C4-2B (cell line): ENCODE results near the gene BMP5.
"Not testable (repeated sequence)": the region's sequence is repeated elsewhere in the genome, so short reads cannot be mapped to it uniquely, and the experiment has no call there.

ENCODE experiments used
- H3K27ac ChIP-seq: fragments of 450-650 bp; 2 replicates; pipeline ENCODE4 v1.5.1; 2017
- CTCF ChIP-seq: fragments of 450-650 bp; conservative IDR thresholded peaks from 2 replicates; pipeline ENCODE4 v1.5.1; 2017; ENCODE audit warnings: mild to moderate bottlenecking
- ZFX ChIP-seq: fragments of 450-650 bp; IDR thresholded peaks from 2 replicates; pipeline ENCODE4 v1.6.1; 2017

The BMP5 gene

GRCh38 chr6:55913228-55914195 is 38.1 kb upstream of the BMP5 start:
- no peak for TF ChIP-seq CTCF
- TF ChIP-seq ZFX: no peak
- no peak overlapping the region for H3K27ac ChIP-seq

DNA sequence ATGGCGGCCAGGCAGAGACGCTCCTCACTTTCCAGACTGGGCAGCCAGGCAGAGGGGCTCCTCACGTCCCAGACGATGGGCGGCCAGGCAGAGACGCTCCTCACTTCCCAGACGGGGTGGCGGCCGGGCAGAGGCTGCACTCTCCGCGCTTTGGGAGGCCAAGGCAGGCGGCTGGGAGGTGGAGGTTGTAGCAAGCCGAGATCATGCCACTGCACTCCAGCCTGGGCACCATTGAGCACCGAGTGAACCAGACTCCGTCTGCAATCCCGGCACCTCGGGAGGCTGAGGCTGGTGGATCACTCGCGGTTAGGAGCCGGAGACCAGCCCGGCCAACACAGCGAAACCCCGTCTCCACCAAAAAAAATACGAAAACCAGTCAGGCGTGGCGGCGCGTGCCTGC is 35.1 kb upstream of the BMP5 start:
- H3K27ac ChIP-seq: not testable (repeated sequence)

- not testable (repeated sequence) for H3K27ac ChIP-seq
These were observed 34.5 kb upstream of the BMP5 start for GRCh38 chr6:55909911-55910310.

DNA sequence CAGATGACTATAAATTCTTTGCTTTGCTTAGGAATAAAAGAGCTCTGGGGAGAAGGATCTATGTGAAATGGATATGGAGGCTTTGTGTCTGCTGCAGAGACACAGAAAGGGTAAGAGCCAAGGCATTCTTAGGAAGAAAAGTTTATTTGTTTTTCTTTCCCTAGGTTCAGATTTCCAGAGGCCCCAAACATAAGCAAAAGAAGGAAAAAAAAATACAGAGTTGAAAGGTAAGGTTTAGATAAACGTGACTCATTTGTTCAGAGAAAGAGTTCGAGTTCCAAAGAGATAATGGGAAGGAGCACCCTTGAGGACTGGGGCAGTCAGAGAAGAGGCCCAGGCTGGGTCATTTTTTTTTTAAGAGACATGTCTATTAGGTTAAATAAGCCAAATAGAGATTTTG is 27.4 kb upstream of the BMP5 start:
- no peak for TF ChIP-seq ZFX
- no peak for TF ChIP-seq CTCF
- no peak overlapping the region for H3K27ac ChIP-seq

- no peak overlapping the region for H3K27ac ChIP-seq
- TF ChIP-seq CTCF (no peak), ZFX (no peak)
These were observed 26.4 kb upstream of the BMP5 start for GRCh38 chr6:55901765-55902270.

- H3K27ac ChIP-seq: no peak overlapping the region
- no peak for TF ChIP-seq CTCF
These were observed 23.0 kb upstream of the BMP5 start for GRCh38 chr6:55898342-55898741.

- no peak overlapping the region for H3K27ac ChIP-seq
- no peak for TF ChIP-seq CTCF
- TF ChIP-seq ZFX: no peak
These were observed 22.0 kb upstream of the BMP5 start for GRCh38 chr6:55897346-55897745.

GRCh38 chr6:55895972-55896730 is 20.8 kb upstream of the BMP5 start:
- no peak for TF ChIP-seq ZFX
- TF ChIP-seq CTCF: no peak

More at GRCh38 chr6:55895972-55896730, 20.8 kb upstream of the BMP5 start:
- no peak overlapping the region for H3K27ac ChIP-seq
